Skeletal muscle tissue (tissue), 4 donors: ENCODE measurements around the gene CNOT1. TPM values are rescaled to one million over a fixed set of nuclear protein-coding genes. Genes with fewer than 3 reads are reported as not detected.

ENCODE experiments used
- H3K27ac ChIP-seq: one replicate; pipeline ENCODE4 v1.7.0; 2013; ENCODE audit warnings: mild to moderate bottlenecking, low read depth, low read length, inconsistent platforms
- H3K27me3 ChIP-seq, 3 donors: one replicate each; pipeline ENCODE4 v1.7.0; 2013; ENCODE audit warnings: low read length in 3 of 3; ENCODE audit not compliant: control insufficient read depth in 3 of 3, insufficient read depth in 3 of 3
- H3K36me3 ChIP-seq, 3 donors: one replicate each; pipeline ENCODE4 v1.7.0; 2013; ENCODE audit warnings: low read length in 3 of 3; ENCODE audit not compliant: control insufficient read depth in 3 of 3, insufficient read depth in 3 of 3
- H3K4me1 ChIP-seq, 3 donors: one replicate each; pipeline ENCODE4 v1.7.0; 2013; ENCODE audit warnings: low read length in 3 of 3, mild to moderate bottlenecking in 3 of 3; ENCODE audit not compliant: control insufficient read depth in 3 of 3, insufficient read depth in 3 of 3
- H3K4me3 ChIP-seq, 3 donors: one replicate each; pipeline ENCODE4 v1.7.0; 2013; ENCODE audit warnings: low read length in 3 of 3
- H3K9ac ChIP-seq, 3 donors: one replicate each; pipeline ENCODE4 v1.7.0; 2013; ENCODE audit warnings: low read length in 3 of 3, mild to moderate bottlenecking in 3 of 3, moderate library complexity in 2 of 3, low read depth in 1 of 3
- H3K9me3 ChIP-seq, 3 donors: one replicate each; pipeline ENCODE4 v1.7.0; 2013; ENCODE audit warnings: low read length in 3 of 3; ENCODE audit not compliant: control insufficient read depth in 3 of 3
- total RNA-seq: library from RNA; depleted of rRNA; stranded (reverse); fragments of >200 nt; gene quantifications from one replicate; pipeline ENCODE4 v1.2.3, GENCODE V29; 2014
- donor health status: Osteomylitis.

Gene CNOT1
- total RNA-seq, 1 donor from 2014 or later, result 134 TPM

DNA sequence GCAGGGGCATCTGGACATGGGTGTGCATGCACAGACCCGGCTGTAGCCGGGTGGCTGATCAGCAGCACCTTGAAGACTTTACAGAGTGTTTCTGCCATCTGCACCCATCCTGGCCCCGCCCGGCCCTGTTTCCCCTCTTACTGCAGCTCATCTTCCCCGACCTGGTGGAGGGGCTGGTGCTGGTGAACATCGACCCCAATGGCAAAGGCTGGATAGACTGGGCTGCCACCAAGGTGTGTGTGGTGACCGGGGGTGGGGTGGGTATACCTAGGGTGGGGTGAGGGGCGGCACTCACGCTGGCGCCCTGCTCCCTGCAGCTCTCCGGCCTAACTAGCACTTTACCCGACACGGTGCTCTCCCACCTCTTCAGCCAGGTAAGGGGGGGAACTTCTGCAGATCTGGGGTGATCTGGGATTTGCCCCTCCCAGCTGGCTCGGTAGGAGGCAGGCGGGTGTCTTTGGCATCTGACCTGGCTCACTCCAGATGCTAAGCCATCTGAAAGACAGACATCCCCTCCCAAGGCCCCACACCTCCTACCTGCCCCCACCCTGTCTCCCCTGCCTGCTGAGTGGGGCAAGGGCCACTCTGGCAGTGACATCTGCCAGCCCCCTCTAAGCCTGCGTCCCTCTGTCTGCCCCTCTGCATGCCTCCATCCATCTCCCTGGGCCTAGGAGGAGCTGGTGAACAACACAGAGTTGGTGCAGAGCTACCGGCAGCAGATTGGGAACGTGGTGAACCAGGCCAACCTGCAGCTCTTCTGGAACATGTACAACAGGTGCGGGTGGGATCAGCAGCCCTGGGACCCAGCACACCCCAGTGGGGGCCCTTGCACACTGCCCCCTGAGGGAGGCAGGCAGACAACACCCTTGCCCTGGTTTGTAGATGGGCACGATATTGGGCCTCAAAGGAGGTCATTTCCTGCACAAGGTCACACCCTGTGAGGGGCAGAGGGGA, 123.1 kb downstream of the CNOT1 start:
- no peak overlapping the region for H3K27ac ChIP-seq
- peaks cover 22 to 30% (median 29%) of the 10 kb centered on the region in 3 donors for H3K27me3 ChIP-seq
- no peaks in the 10 kb centered on the region for H3K36me3 ChIP-seq
- no peak overlapping the region for H3K9ac ChIP-seq
- peaks cover 0 to 8% (median 1%) of the 10 kb centered on the region in 3 donors for H3K4me1 ChIP-seq
- H3K9me3 ChIP-seq, result no peaks in the 10 kb centered on the region
- no peak overlapping the region for H3K4me3 ChIP-seq

DNA sequence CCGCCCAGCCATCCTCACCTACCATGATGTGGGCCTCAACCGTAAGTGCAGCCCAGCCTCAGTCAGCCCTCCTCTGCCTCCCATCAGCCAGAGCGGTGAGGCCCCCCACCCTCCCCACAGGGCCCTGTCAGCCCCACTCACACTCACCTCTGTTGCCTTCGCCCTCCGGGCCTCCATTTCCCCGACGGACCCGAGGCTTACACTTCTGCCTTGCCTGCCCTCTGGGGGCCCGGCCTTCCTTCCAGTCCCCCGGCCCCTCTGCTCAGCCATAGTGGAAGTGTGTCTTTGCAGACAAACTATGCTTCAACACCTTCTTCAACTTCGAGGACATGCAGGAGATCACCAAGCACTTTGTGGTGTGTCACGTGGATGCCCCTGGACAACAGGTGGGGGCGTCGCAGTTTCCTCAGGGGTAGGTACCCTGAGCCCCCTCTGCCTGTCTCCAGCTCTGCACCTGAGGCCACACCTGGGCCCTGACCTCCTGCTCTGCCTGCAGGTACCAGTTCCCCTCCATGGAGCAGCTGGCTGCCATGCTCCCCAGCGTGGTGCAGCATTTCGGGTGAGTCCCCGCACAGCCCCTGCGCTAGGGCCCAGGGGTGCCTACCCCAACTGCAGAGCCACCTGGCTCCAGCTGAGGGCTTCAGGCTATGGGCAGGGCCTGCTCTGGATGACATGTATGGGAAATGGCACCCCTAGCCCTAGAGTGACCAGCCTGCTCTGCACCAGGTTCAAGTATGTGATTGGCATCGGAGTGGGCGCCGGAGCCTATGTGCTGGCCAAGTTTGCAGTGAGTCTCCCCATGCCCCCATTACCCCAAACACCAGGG, 125.5 kb downstream of the CNOT1 start:
- Histone ChIP-seq H3K9ac (no peak overlapping the region), H3K9me3 (no peaks in the 10 kb centered on the region), H3K27ac (no peak overlapping the region), H3K4me3 (no peak overlapping the region), H3K27me3 (peaks cover 37 to 50% (median 45%) of the 10 kb centered on the region in 3 donors), H3K36me3 (no peaks in the 10 kb centered on the region), H3K4me1 (peaks cover 4 to 13% (median 5%) of the 10 kb centered on the region in 3 donors)

DNA sequence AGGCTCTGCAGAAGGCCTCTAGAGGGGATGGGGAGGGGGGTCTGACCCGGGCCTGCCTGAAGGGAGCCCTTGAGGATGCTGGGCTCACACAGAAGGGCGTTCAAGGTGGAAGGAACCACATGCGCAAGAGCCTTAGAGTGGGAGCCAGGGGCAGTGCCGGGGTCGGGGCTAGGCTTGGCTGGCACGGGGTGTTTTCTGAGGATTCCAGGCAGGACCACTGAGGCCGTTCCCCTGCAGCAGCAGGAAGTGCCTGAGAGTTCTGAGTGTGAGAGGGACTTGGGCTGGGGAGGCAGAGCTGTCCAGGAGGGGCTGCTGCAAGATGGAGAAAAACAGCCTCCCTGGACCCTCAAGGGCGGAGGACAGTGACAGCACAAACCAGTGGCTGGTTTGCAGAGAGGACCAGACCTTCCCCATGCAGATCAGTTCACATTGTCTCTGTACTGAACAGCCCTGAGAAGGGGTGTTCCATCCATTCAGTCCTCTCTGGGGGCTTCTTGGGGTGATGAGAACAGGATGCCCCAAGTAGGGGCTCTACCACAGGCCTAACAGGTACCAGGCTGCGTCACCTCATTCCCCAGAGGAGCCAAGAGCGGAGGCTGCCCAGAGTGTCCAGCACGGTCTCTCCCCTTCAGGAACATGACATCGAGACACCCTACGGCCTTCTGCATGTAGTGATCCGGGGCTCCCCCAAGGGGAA, 126.3 kb downstream of the CNOT1 start:
- no peak overlapping the region for H3K27ac ChIP-seq
- no peak overlapping the region for H3K9ac ChIP-seq
- peaks cover 37 to 50% (median 45%) of the 10 kb centered on the region in 3 donors for H3K27me3 ChIP-seq
- H3K36me3 ChIP-seq, result no peaks in the 10 kb centered on the region
- H3K9me3 ChIP-seq, result no peaks in the 10 kb centered on the region
- H3K4me1 ChIP-seq, result peaks cover 4 to 13% (median 5%) of the 10 kb centered on the region in 3 donors
- no peak overlapping the region for H3K4me3 ChIP-seq

DNA sequence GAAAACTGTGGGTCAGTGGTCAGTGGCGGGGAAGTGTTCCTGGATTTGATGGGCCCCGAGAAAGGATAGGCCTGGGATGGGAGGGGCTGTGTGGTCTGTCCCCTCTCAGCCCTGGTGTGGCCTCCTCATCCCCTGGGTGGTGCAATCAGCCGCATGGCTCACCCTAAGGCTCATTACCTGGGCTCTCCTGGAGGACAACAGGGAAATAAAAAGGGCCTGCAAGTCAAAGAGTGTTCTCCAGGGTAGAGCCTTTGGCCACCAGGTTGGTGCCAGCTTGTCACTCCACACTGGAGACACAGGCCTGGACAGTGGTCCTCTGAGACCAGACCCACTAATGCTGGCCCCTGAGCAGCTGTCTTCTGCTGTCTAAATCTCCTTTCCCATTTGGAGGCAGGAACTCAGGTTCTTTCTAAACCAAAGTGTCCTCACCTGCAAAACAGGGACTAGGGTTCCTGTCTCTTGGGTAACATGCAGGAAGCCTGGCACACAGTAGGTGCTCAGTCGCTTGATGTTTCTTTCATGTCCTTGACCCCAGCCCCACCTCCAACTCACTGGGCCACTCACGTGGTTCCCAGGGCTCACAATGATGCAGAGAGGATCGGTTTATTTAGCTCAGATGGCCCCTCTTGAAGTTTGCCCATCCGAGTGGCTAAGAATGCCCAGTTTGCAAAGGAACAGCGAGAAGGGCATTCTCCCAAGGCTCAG, 127.3 kb downstream of the CNOT1 start:
- H3K4me1 ChIP-seq, result peaks cover 4 to 13% (median 5%) of the 10 kb centered on the region in 3 donors
- H3K36me3 ChIP-seq, result no peaks in the 10 kb centered on the region
- no peak overlapping the region for H3K4me3 ChIP-seq
- no peak overlapping the region for H3K9ac ChIP-seq
- no peaks in the 10 kb centered on the region for H3K9me3 ChIP-seq
- H3K27ac ChIP-seq, result no peak overlapping the region
- peaks cover 37 to 50% (median 42%) of the 10 kb centered on the region in 3 donors for H3K27me3 ChIP-seq

- Histone ChIP-seq H3K4me1 (peaks cover 4 to 13% (median 5%) of the 10 kb centered on the region in 3 donors), H3K9ac (peak overlapping the region in 1 of 3 donors; percentile 33), H3K27me3 (peaks cover 34 to 45% (median 37%) of the 10 kb centered on the region in 3 donors), H3K36me3 (no peaks in the 10 kb centered on the region), H3K27ac (no peak overlapping the region), H3K4me3 (peak overlapping the region in 2 of 3 donors; percentile 14 to 49), H3K9me3 (no peaks in the 10 kb centered on the region)
Measured at GRCh38 chr16:58501242-58502131, 128.1 kb downstream of the CNOT1 start.

DNA sequence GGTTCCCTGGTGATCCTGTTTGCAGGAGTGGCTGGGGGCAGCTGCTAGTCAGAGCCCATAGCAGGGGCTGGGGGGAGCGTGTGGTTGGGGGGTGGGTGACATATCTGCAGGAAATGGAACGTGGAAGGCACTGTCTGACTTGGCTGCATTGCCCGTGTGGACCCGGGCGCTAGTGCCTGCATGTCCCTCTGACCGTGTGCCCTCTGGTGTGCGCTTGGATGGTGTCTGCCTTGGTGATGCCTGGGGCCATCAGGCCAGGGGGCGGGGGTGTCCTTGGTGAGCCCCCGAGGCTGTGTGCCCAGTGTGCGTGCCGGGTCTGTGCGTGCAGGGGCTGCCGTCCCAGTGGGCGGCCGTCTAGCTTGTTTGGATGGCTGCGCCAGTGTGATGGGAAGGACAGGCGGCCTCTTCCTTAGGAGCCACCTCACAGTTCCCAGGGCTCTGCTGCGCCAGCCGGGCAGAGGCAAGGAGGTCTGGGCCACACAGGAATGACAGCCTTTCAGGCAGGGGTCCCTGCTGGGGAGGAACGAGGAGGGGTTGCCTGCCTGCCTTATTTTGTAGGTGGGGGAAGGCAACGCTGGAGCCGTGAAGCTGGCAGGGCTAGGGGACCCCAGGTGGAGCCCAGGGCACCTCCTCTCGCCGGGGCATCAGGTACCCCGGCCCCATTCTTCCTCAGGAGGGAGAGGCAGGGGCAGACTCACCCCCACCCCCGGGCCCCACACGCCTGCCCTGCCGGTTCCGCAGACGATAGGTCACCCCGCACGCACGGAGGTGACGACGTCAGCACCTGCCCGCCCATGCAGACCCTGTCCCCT, 129.0 kb downstream of the CNOT1 start:
- no peak overlapping the region for H3K4me3 ChIP-seq

GRCh38 chr16:58499615-58500351, 129.8 kb downstream of the CNOT1 start, which contains the start of gene NDRG4:
NDRG4 (plus strand) TSS chr16:58500143; CDS start chr16:58500249, 106 bp downstream.
- no peak within 1 kb of the TSS for H3K9ac ChIP-seq
- no peak within 1 kb of the TSS for H3K27ac ChIP-seq
- no peaks in the 10 kb centered on the region for H3K36me3 ChIP-seq
- no peak within 1 kb of the TSS for H3K4me3 ChIP-seq
- peaks cover 34 to 49% (median 37%) of the 10 kb centered on the region in 3 donors for H3K27me3 ChIP-seq
- peaks cover 9 to 18% (median 10%) of the 10 kb centered on the region in 3 donors for H3K4me1 ChIP-seq
- H3K9me3 ChIP-seq, result no peaks in the 10 kb centered on the region

More for the DNA sequence above, 129.0 kb downstream of the CNOT1 start:
- Histone ChIP-seq H3K9ac (no peak overlapping the region), H3K27me3 (peaks cover 34 to 46% (median 37%) of the 10 kb centered on the region in 3 donors), H3K9me3 (no peaks in the 10 kb centered on the region), H3K4me1 (peaks cover 6 to 16% (median 6%) of the 10 kb centered on the region in 3 donors), H3K36me3 (no peaks in the 10 kb centered on the region), H3K27ac (no peak overlapping the region)
